ENCODE measurements around the gene NR5A2.

- TF ChIP-seq CTCF (IDR thresholded peaks at IDR 0.05) (no peak), ZFX (IDR thresholded peaks at IDR 0.05; ENCODE audit: borderline replicate concordance) (no peak)
These were observed 18.6 kb downstream of the NR5A2 start for GRCh38 chr1:200046115-200046514.

Data from 22Rv1 (cell line).